HK-2 (cell line): Measurements from ENCODE around the gene PNKD.

Source experiments
- DNase-seq: peaks from one replicate; pipeline ENCODE4 v3.0.0-alpha.2; 2018; ENCODE audit not compliant: unreplicated experiment

The PNKD gene

GRCh38 chr2:218269900-218270720, at the start of gene PNKD, which contains the start of gene AAMP:
Gene PNKD, plus strand, starts transcription at chr2:218270519. Its CDS starts 17 bp downstream, at chr2:218270536.
Gene AAMP, minus strand, starts transcription at chr2:218270137. Its CDS starts 51 bp downstream, at chr2:218270086.
- peak; percentile 100 for DNase-seq

- no peak for DNase-seq
Measured at GRCh38 chr2:218221000-218221399, 49.3 kb upstream of the PNKD start.

- no peak for DNase-seq
Measured at GRCh38 chr2:218223046-218223445, 47.3 kb upstream of the PNKD start.

GRCh38 chr2:218224186-218224585, 46.1 kb upstream of the PNKD start:
- DNase-seq = no peak

- DNase-seq = no peak
Measured at GRCh38 chr2:218226903-218227302, 43.4 kb upstream of the PNKD start.

- no peak for DNase-seq
Measured at GRCh38 chr2:218228366-218229090, 41.8 kb upstream of the PNKD start.

GRCh38 chr2:218229239-218229638, 41.1 kb upstream of the PNKD start:
- DNase-seq = no peak

GRCh38 chr2:218229851-218230250, 40.5 kb upstream of the PNKD start:
- peak; percentile 47 for DNase-seq

GRCh38 chr2:218230882-218231281, 39.4 kb upstream of the PNKD start:
- DNase-seq = peak; percentile 73

- DNase-seq = no peak
Measured at GRCh38 chr2:218233543-218233942, 36.8 kb upstream of the PNKD start.

GRCh38 chr2:218234521-218234920, 35.8 kb upstream of the PNKD start:
- DNase-seq = no peak

- no peak for DNase-seq
Measured at GRCh38 chr2:218235017-218235416, 35.3 kb upstream of the PNKD start.

GRCh38 chr2:218236829-218237228, 33.5 kb upstream of the PNKD start:
- no peak for DNase-seq

GRCh38 chr2:218238887-218239286, 31.4 kb upstream of the PNKD start:
- DNase-seq = no peak

- DNase-seq = no peak
Measured at GRCh38 chr2:218244204-218244603, 26.1 kb upstream of the PNKD start.

- no peak for DNase-seq
Measured at GRCh38 chr2:218244665-218245064, 25.7 kb upstream of the PNKD start.

GRCh38 chr2:218245214-218245613, 25.1 kb upstream of the PNKD start:
- DNase-seq = no peak

GRCh38 chr2:218249691-218250090, 20.6 kb upstream of the PNKD start:
- no peak for DNase-seq

- no peak for DNase-seq
Measured at GRCh38 chr2:218252509-218253231, 17.6 kb upstream of the PNKD start.

- DNase-seq = no peak
Measured at GRCh38 chr2:218253232-218253625, 17.1 kb upstream of the PNKD start.

- no peak for DNase-seq
Measured at GRCh38 chr2:218255446-218255845, 14.9 kb upstream of the PNKD start.

- DNase-seq = no peak
Measured at GRCh38 chr2:218256612-218257350, 13.5 kb upstream of the PNKD start.
